A549 (cell line): ENCODE results near the gene GPR89B.

Experiments
- CHD2 ChIP-seq: fragments of 150-350 bp; IDR thresholded peaks from 2 replicates; pipeline ENCODE4 v1.6.1; 2014; ENCODE audit warnings: low read length; ENCODE audit not compliant: partially characterized antibody
- EP300 ChIP-seq, 2 experiments: fragments of >200 bp; sonication (Bioruptor Twin); formaldehyde crosslinking; IDR thresholded peaks; 2 replicates in 1 of 2; 3 replicates in 1 of 2; pipeline ENCODE4 v1.6.1; 2016 to 2017
- MAZ ChIP-seq: fragments of 150-350 bp; IDR thresholded peaks from 2 replicates; pipeline ENCODE4 v1.6.1; 2014; ENCODE audit warnings: antibody characterized with exemption, low read depth, low read length, borderline replicate concordance
- ZNF302 ChIP-seq: fragments of 250-450 bp; sonication (Bioruptor Pico); IDR thresholded peaks from 2 replicates; pipeline ENCODE4 v1.9.0; 2021; ENCODE audit warnings: inconsistent platforms, mild to moderate bottlenecking, moderate library complexity
- TF ChIP-seq, protein P1 (sequence below): fragments of >200 bp; sonication (Bioruptor Twin); formaldehyde crosslinking; IDR thresholded peaks from 3 replicates; pipeline ENCODE4 v1.5.1; 2016
- TF ChIP-seq, protein P2 (sequence below): fragments of 200-600 bp; sonication (generic); IDR thresholded peaks from 2 replicates; pipeline ENCODE4 v1.6.1; 2016; ENCODE audit warnings: antibody characterized with exemption, mild to moderate bottlenecking, moderate library complexity
- TF ChIP-seq, protein P3 (sequence below): fragments of >200 bp; sonication (Bioruptor Twin); formaldehyde crosslinking; IDR thresholded peaks from 3 replicates; pipeline ENCODE4 v1.6.1; 2016

GRCh38 chr1:147904726-147905125 is 23.5 kb upstream of the GPR89B start:
- TF ChIP-seq, protein P1, sequence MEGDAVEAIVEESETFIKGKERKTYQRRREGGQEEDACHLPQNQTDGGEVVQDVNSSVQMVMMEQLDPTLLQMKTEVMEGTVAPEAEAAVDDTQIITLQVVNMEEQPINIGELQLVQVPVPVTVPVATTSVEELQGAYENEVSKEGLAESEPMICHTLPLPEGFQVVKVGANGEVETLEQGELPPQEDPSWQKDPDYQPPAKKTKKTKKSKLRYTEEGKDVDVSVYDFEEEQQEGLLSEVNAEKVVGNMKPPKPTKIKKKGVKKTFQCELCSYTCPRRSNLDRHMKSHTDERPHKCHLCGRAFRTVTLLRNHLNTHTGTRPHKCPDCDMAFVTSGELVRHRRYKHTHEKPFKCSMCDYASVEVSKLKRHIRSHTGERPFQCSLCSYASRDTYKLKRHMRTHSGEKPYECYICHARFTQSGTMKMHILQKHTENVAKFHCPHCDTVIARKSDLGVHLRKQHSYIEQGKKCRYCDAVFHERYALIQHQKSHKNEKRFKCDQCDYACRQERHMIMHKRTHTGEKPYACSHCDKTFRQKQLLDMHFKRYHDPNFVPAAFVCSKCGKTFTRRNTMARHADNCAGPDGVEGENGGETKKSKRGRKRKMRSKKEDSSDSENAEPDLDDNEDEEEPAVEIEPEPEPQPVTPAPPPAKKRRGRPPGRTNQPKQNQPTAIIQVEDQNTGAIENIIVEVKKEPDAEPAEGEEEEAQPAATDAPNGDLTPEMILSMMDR: no peak
- TF ChIP-seq ZNF302 (no peak), EP300 (IDR thresholded peaks at IDR 0.05) (no peak), MAZ (no peak), CHD2 (no peak)
- TF ChIP-seq, protein P2, sequence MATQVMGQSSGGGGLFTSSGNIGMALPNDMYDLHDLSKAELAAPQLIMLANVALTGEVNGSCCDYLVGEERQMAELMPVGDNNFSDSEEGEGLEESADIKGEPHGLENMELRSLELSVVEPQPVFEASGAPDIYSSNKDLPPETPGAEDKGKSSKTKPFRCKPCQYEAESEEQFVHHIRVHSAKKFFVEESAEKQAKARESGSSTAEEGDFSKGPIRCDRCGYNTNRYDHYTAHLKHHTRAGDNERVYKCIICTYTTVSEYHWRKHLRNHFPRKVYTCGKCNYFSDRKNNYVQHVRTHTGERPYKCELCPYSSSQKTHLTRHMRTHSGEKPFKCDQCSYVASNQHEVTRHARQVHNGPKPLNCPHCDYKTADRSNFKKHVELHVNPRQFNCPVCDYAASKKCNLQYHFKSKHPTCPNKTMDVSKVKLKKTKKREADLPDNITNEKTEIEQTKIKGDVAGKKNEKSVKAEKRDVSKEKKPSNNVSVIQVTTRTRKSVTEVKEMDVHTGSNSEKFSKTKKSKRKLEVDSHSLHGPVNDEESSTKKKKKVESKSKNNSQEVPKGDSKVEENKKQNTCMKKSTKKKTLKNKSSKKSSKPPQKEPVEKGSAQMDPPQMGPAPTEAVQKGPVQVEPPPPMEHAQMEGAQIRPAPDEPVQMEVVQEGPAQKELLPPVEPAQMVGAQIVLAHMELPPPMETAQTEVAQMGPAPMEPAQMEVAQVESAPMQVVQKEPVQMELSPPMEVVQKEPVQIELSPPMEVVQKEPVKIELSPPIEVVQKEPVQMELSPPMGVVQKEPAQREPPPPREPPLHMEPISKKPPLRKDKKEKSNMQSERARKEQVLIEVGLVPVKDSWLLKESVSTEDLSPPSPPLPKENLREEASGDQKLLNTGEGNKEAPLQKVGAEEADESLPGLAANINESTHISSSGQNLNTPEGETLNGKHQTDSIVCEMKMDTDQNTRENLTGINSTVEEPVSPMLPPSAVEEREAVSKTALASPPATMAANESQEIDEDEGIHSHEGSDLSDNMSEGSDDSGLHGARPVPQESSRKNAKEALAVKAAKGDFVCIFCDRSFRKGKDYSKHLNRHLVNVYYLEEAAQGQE: no peak
- TF ChIP-seq, protein P3, sequence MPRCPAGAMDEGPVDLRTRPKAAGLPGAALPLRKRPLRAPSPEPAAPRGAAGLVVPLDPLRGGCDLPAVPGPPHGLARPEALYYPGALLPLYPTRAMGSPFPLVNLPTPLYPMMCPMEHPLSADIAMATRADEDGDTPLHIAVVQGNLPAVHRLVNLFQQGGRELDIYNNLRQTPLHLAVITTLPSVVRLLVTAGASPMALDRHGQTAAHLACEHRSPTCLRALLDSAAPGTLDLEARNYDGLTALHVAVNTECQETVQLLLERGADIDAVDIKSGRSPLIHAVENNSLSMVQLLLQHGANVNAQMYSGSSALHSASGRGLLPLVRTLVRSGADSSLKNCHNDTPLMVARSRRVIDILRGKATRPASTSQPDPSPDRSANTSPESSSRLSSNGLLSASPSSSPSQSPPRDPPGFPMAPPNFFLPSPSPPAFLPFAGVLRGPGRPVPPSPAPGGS: no peak
